ENCODE measurements around the gene GUK1. TPM values are rescaled to one million over a fixed set of nuclear protein-coding genes. Genes with fewer than 3 reads are reported as not detected.
A peak's percentile ranks its signal among the peaks of the same experiment; 100 is the strongest.

GUK1 gene
- total RNA-seq (100 to 1,000 TPM; 247 to 248 TPM), polyA plus RNA-seq (100 to 1,000 TPM; 660 to 973 TPM)
- long read RNA-seq, donor 1, transcript GUK1-210 (8 exons, 990 nt), result major isoform, 266 of 578 reads
- long read RNA-seq, donor 1, transcript GUK1-202 (7 exons, 940 nt), result minor isoform, 14 of 578 reads
- long read RNA-seq, donor 1, transcript GUK1-208 (7 exons, 842 nt), result minor isoform, 17 of 578 reads
- long read RNA-seq, donor 1, transcript GUK1-201 (9 exons, 1,084 nt), result minor isoform, 73 of 578 reads
- long read RNA-seq, donor 1, partial matches to known transcripts, result 55 of 578 reads
- long read RNA-seq, donor 1, other reads (novel, unspliced or antisense), result 142 of 578 reads
- long read RNA-seq, donor 2, transcript GUK1-202 (7 exons, 940 nt), result minor isoform, 7 of 236 reads
- long read RNA-seq, donor 2, transcript GUK1-201 (9 exons, 1,084 nt), result minor isoform, 26 of 236 reads
- long read RNA-seq, donor 2, transcript GUK1-208 (7 exons, 842 nt), result minor isoform, 13 of 236 reads
- long read RNA-seq, donor 2, transcript GUK1-210 (8 exons, 990 nt), result major isoform, 123 of 236 reads
- long read RNA-seq, donor 2, partial matches to known transcripts, result 17 of 236 reads
- long read RNA-seq, donor 2, other reads (novel, unspliced or antisense), result 47 of 236 reads

GRCh38 chr1:228139931-228140723 lies at the start of gene GUK1:
TSS of gene GUK1 (plus strand) at chr1:228140279. CDS start at chr1:228140303, 24 bp downstream.
- DNase-seq, result peak; percentile 100
- H3K4me3 ChIP-seq (ENCODE audit: low read length in 2 of 2), result peak within 1 kb of the TSS; percentile 50 to 91
- WGBS, 2 donors, result 0% methylated on average over 79 to 95 of the region's 95 CpGs
- no peaks in the 10 kb centered on the region for H3K27me3 ChIP-seq (ENCODE audit: control insufficient read depth in 1 of 2, insufficient read depth in 2 of 2, low read length in 1 of 2)
- H3K4me1 ChIP-seq (ENCODE audit: control insufficient read depth in 1 of 2, insufficient read depth in 2 of 2, low read length in 2 of 2), result peaks cover 0 to 7% of the 10 kb centered on the region in 2 donors
- H3K36me3 ChIP-seq (ENCODE audit: control insufficient read depth in 1 of 2, insufficient read depth in 2 of 2, low read length in 1 of 2), result no peaks in the 10 kb centered on the region
- H3K27ac ChIP-seq (ENCODE audit: low read depth in 1 of 2, low read length in 2 of 2), result peak within 1 kb of the TSS; percentile 80 to 90
- H3K9me3 ChIP-seq (ENCODE audit: control insufficient read depth, low read length), result no peaks in the 10 kb centered on the region
- intact Hi-C loops (cut with DNase I), result loop anchor here in 1 of 2 donors (1.0 to 10.0 kb wide), 3 partner anchors 25 to 265 kb away; partner anchors contain the start of genes C1orf35, IBA57 and TRIM11
- ATAC-seq (ENCODE audit: low FRiP score), result peak; percentile 97

- Histone ChIP-seq H3K36me3 (ENCODE audit: control insufficient read depth in 1 of 2, insufficient read depth in 2 of 2, low read length in 1 of 2) (no peaks in the 10 kb centered on the region), H3K9me3 (ENCODE audit: control insufficient read depth, low read length) (peaks cover 2% of the 10 kb centered on the region), H3K4me1 (ENCODE audit: control insufficient read depth in 1 of 2, insufficient read depth in 2 of 2, low read length in 2 of 2) (peaks cover 0 to 11% of the 10 kb centered on the region in 2 donors), H3K27me3 (ENCODE audit: control insufficient read depth in 1 of 2, insufficient read depth in 2 of 2, low read length in 1 of 2) (no peaks in the 10 kb centered on the region), H3K4me3 (ENCODE audit: low read length in 2 of 2) (no peak overlapping the region), H3K27ac (ENCODE audit: low read depth in 1 of 2, low read length in 2 of 2) (no peak overlapping the region)
- DNase-seq (no peak), ATAC-seq (ENCODE audit: low FRiP score) (no peak)
- WGBS, 2 donors, result 18 to 21% methylated on average over 2 of the region's 2 CpGs
- intact Hi-C loops (cut with DNase I), result no loop called here
Measured at GRCh38 chr1:228090613-228091081, 49.4 kb upstream of the GUK1 start.

- Histone ChIP-seq H3K9me3 (ENCODE audit: control insufficient read depth, low read length) (peaks cover 2% of the 10 kb centered on the region), H3K36me3 (ENCODE audit: control insufficient read depth in 1 of 2, insufficient read depth in 2 of 2, low read length in 1 of 2) (no peaks in the 10 kb centered on the region), H3K4me3 (ENCODE audit: low read length in 2 of 2) (no peak overlapping the region), H3K4me1 (ENCODE audit: control insufficient read depth in 1 of 2, insufficient read depth in 2 of 2, low read length in 2 of 2) (peaks cover 0 to 11% of the 10 kb centered on the region in 2 donors), H3K27me3 (ENCODE audit: control insufficient read depth in 1 of 2, insufficient read depth in 2 of 2, low read length in 1 of 2) (no peaks in the 10 kb centered on the region), H3K27ac (ENCODE audit: low read depth in 1 of 2, low read length in 2 of 2) (no peak overlapping the region)
- ATAC-seq (ENCODE audit: low FRiP score) (no peak), DNase-seq (no peak)
- 37 to 45% methylated on average over 4 of the region's 4 CpGs for WGBS, 2 donors
- intact Hi-C loops (cut with DNase I), result no loop called here
Measured at GRCh38 chr1:228091084-228091483, 49.0 kb upstream of the GUK1 start.

GRCh38 chr1:228092342-228093049 lies 47.6 kb upstream of the GUK1 start:
- H3K4me1 ChIP-seq (ENCODE audit: control insufficient read depth in 1 of 2, insufficient read depth in 2 of 2, low read length in 2 of 2), result peaks cover 0 to 11% of the 10 kb centered on the region in 2 donors
- no peak for ATAC-seq (ENCODE audit: low FRiP score)
- WGBS, 2 donors, result 88 to 90% methylated on average over 11 of the region's 11 CpGs

GRCh38 chr1:228093050-228093906 lies 46.8 kb upstream of the GUK1 start:
- no peaks in the 10 kb centered on the region for H3K27me3 ChIP-seq (ENCODE audit: control insufficient read depth in 1 of 2, insufficient read depth in 2 of 2, low read length in 1 of 2)
- peaks cover 0 to 11% of the 10 kb centered on the region in 2 donors for H3K4me1 ChIP-seq (ENCODE audit: control insufficient read depth in 1 of 2, insufficient read depth in 2 of 2, low read length in 2 of 2)
- peaks cover 2% of the 10 kb centered on the region for H3K9me3 ChIP-seq (ENCODE audit: control insufficient read depth, low read length)
- no peak overlapping the region for H3K4me3 ChIP-seq (ENCODE audit: low read length in 2 of 2)
- intact Hi-C loops (cut with DNase I), result no loop called here
- no peak for DNase-seq
- 95 to 96% methylated on average over 20 of the region's 20 CpGs for WGBS, 2 donors
- no peak overlapping the region for H3K27ac ChIP-seq (ENCODE audit: low read depth in 1 of 2, low read length in 2 of 2)
- ATAC-seq (ENCODE audit: low FRiP score), result no peak
- H3K36me3 ChIP-seq (ENCODE audit: control insufficient read depth in 1 of 2, insufficient read depth in 2 of 2, low read length in 1 of 2), result peaks cover 0 to 7% of the 10 kb centered on the region in 2 donors

More at GRCh38 chr1:228092342-228093049, 47.6 kb upstream of the GUK1 start:
- Histone ChIP-seq H3K27me3 (ENCODE audit: control insufficient read depth in 1 of 2, insufficient read depth in 2 of 2, low read length in 1 of 2) (no peaks in the 10 kb centered on the region), H3K27ac (ENCODE audit: low read depth in 1 of 2, low read length in 2 of 2) (no peak overlapping the region), H3K4me3 (ENCODE audit: low read length in 2 of 2) (no peak overlapping the region), H3K9me3 (ENCODE audit: control insufficient read depth, low read length) (peaks cover 2% of the 10 kb centered on the region), H3K36me3 (ENCODE audit: control insufficient read depth in 1 of 2, insufficient read depth in 2 of 2, low read length in 1 of 2) (peaks cover 0 to 3% of the 10 kb centered on the region in 2 donors)
- intact Hi-C loops (cut with DNase I), result no loop called here
- no peak for DNase-seq

GRCh38 chr1:228094432-228095016 lies 45.6 kb upstream of the GUK1 start:
- no peaks in the 10 kb centered on the region for H3K27me3 ChIP-seq (ENCODE audit: control insufficient read depth in 1 of 2, insufficient read depth in 2 of 2, low read length in 1 of 2)
- intact Hi-C loops (cut with DNase I), result no loop called here
- DNase-seq (no peak), ATAC-seq (ENCODE audit: low FRiP score) (no peak)
- peaks cover 0 to 3% of the 10 kb centered on the region in 2 donors for H3K4me1 ChIP-seq (ENCODE audit: control insufficient read depth in 1 of 2, insufficient read depth in 2 of 2, low read length in 2 of 2)
- WGBS, 2 donors, result 89 to 95% methylated on average over 13 of the region's 13 CpGs
- no peak overlapping the region for H3K4me3 ChIP-seq (ENCODE audit: low read length in 2 of 2)
- H3K27ac ChIP-seq (ENCODE audit: low read depth in 1 of 2, low read length in 2 of 2), result no peak overlapping the region
- peaks cover 2% of the 10 kb centered on the region for H3K9me3 ChIP-seq (ENCODE audit: control insufficient read depth, low read length)
- peaks cover 0 to 10% of the 10 kb centered on the region in 2 donors for H3K36me3 ChIP-seq (ENCODE audit: control insufficient read depth in 1 of 2, insufficient read depth in 2 of 2, low read length in 1 of 2)

- DNase-seq, result no peak
- no peaks in the 10 kb centered on the region for H3K27me3 ChIP-seq (ENCODE audit: control insufficient read depth in 1 of 2, insufficient read depth in 2 of 2, low read length in 1 of 2)
- peaks cover 0 to 3% of the 10 kb centered on the region in 2 donors for H3K4me1 ChIP-seq (ENCODE audit: control insufficient read depth in 1 of 2, insufficient read depth in 2 of 2, low read length in 2 of 2)
- H3K9me3 ChIP-seq (ENCODE audit: control insufficient read depth, low read length), result peaks cover 2% of the 10 kb centered on the region
- H3K36me3 ChIP-seq (ENCODE audit: control insufficient read depth in 1 of 2, insufficient read depth in 2 of 2, low read length in 1 of 2), result peaks cover 0 to 13% of the 10 kb centered on the region in 2 donors
- no peak overlapping the region for H3K4me3 ChIP-seq (ENCODE audit: low read length in 2 of 2)
- 97 to 99% methylated on average over 4 of the region's 4 CpGs for WGBS, 2 donors
- intact Hi-C loops (cut with DNase I), result no loop called here
- no peak overlapping the region for H3K27ac ChIP-seq (ENCODE audit: low read depth in 1 of 2, low read length in 2 of 2)
- ATAC-seq (ENCODE audit: low FRiP score), result no peak
Measured at GRCh38 chr1:228095161-228095560, 44.9 kb upstream of the GUK1 start.

Measured in aorta (tissue), 5 donors.